Left kidney (tissue), 8 donors: ENCODE results near the gene MKRN2. TPM values are rescaled to one million over a fixed set of nuclear protein-coding genes. Genes with fewer than 3 reads are reported as not detected.
"Not testable (repeated sequence)": the region's sequence is repeated elsewhere in the genome, so short reads cannot be mapped to it uniquely, and the experiment has no call there.

Experiments
- DNase-seq: peaks from one replicate; pipeline ENCODE4 v3.0.0-alpha.2; 2013
- long read RNA-seq, 8 donors: transcript quantifications; one replicate each; lab custom pipeline, GENCODE V29; 2026
- polyA plus RNA-seq: library from polyadenylated mRNA; unstranded; fragments of 120-200 nt; gene quantifications from one replicate; pipeline ENCODE4 v1.2.1, GENCODE V29; 2013; ENCODE audit not compliant: insufficient read length

MKRN2 gene, protein sequence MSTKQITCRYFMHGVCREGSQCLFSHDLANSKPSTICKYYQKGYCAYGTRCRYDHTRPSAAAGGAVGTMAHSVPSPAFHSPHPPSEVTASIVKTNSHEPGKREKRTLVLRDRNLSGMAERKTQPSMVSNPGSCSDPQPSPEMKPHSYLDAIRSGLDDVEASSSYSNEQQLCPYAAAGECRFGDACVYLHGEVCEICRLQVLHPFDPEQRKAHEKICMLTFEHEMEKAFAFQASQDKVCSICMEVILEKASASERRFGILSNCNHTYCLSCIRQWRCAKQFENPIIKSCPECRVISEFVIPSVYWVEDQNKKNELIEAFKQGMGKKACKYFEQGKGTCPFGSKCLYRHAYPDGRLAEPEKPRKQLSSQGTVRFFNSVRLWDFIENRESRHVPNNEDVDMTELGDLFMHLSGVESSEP
- polyA plus RNA-seq, result 52.3 TPM
- long read RNA-seq, donor 1, transcript MKRN2-201 (8 exons, 2,848 nt), result major isoform, 13 of 20 reads
- long read RNA-seq, donor 1, partial matches to known transcripts, result 7 of 20 reads
- long read RNA-seq, donor 1, other reads (novel, unspliced or antisense), result 0 of 20 reads
- long read RNA-seq, donor 2, transcript MKRN2-201 (8 exons, 2,848 nt), result major isoform, 17 of 17 reads
- long read RNA-seq, donor 2, partial matches to known transcripts, result 0 of 17 reads
- long read RNA-seq, donor 2, other reads (novel, unspliced or antisense), result 0 of 17 reads
- long read RNA-seq, donor 3, transcript MKRN2-201 (8 exons, 2,848 nt), result major isoform, 9 of 15 reads
- long read RNA-seq, donor 3, partial matches to known transcripts, result 6 of 15 reads
- long read RNA-seq, donor 3, other reads (novel, unspliced or antisense), result 0 of 15 reads
- long read RNA-seq, donor 4, result 0 reads
- long read RNA-seq, donor 5, transcript MKRN2-201 (8 exons, 2,848 nt), result major isoform, 21 of 60 reads
- long read RNA-seq, donor 5, partial matches to known transcripts, result 24 of 60 reads
- long read RNA-seq, donor 5, other reads (novel, unspliced or antisense), result 14 of 60 reads
- long read RNA-seq, donor 6, transcript MKRN2-201 (8 exons, 2,848 nt), result major isoform, 8 of 18 reads
- long read RNA-seq, donor 6, partial matches to known transcripts, result 9 of 18 reads
- long read RNA-seq, donor 6, other reads (novel, unspliced or antisense), result 0 of 18 reads
- long read RNA-seq, donor 7, transcript MKRN2-201 (8 exons, 2,848 nt), result major isoform, 15 of 50 reads
- long read RNA-seq, donor 7, partial matches to known transcripts, result 27 of 50 reads
- long read RNA-seq, donor 7, other reads (novel, unspliced or antisense), result 7 of 50 reads
- long read RNA-seq, donor 8, transcript MKRN2-201 (8 exons, 2,848 nt), result major isoform, 7 of 15 reads
- long read RNA-seq, donor 8, partial matches to known transcripts, result 7 of 15 reads
- long read RNA-seq, donor 8, other reads (novel, unspliced or antisense), result 0 of 15 reads

DNA sequence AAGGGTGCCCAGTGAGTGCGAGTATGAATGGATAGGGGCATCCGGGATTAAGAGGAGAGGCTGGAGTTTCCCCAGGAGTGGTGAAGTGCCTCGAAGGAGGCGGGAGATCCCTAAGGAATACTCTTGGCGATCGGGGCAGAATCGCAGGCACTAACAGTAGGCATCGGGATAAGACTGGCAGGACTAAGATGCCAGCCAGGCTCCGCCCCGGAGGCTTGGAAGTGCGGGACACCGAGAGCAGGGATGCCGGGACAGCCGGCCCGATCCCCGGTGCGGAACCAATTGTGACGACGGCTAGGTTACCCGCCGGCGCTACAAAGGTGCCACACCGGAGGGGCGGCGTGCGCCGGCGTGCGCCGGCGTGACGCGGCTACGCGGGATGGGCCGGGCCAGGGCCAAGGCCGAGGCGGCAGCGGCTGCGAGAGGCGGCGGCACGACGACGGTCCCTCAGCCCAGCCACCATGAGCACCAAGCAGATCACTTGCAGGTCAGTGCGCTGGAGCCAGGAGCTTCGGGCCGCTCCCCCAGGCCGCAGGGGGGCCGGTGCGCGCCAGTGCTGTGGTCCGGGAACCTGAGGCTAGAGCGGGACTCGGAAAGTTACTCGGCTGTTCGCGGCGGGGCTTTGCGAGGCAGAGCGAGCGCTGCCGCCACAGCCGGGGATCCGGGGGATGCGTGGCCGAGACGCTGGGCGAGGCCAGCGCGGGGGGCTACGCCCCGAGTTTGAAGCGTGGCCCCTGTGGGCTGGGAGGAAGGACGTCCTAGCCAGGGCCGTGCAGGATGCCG is at the start of gene MKRN2:
Gene MKRN2, plus strand, starts transcription at position 398 of the 783 bp plus-strand sequence. Its CDS starts 64 bp downstream, at position 462.
- DNase-seq, result peak; percentile 89

DNA sequence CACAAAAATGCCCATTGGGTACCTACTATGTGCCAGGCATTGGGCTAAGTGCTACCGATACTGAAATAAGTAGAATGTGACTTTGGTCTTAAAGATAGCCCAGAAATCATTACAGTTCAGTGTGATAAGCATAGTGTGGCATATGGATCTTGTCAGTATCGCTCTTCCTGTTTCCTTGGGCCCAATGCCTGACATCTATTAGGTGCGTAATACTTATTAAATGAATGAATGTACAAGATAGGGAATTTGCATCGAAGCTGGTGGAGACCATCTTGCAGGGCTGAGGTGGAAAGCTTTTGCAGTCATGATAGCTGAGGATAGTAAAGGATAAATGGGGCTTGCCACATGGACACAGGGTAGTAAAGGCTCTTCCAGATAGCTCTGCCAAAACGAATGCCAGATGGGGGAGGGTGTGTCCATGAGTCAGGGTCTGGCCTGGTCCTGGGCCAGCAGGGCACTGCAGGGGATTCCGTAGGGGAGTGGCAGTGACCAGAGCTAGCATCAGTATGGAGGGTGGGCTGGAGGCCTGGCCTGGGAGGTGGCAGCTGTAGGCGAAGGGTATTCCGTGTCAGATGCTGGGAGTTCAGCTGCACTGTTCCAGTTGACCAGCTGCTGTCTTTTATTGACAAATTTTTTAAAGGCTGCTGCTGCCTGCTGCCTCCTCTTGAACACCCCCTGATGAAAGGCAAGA is 49.2 kb upstream of the MKRN2 start:
- DNase-seq, result no peak

DNA sequence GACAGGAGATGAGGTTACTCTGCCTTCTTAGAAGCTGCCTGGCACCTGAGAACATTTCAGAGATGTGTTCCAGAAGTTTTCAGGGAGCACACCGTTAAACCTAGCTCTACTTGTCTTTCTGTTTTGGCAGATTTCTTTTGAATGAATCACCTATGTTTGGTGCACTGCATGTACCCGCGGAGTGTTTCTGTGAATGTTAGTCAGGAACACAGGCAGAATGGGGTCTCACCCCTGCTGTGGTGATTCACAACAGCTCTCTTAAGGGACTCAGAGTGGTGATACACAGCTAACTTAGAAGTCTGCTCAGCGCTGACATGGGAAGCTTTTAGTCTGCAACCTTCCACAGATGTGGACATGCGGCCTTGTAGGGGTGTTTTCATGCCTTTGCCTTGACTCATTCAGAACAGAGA is 48.6 kb upstream of the MKRN2 start:
- no peak for DNase-seq

DNA sequence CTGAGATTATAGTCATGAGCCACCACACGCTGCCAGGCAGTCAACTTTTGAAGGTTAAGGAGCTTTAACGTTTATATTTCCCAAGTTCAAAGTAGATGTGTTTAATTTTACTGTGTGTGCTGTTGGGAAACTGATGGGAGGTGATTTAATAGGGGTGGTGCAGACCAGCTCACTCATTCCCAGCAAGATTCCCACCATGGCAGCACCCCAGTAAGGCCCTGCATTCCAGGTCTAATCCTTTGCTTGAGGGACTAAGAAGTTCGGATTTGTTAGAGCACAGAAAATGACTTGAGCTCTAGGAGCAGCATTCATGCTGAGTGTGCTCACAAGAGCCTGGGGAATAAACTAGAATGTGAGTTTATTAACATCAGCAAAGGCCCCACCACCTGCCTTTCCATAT is 47.4 kb upstream of the MKRN2 start:
- DNase-seq, result no peak

DNA sequence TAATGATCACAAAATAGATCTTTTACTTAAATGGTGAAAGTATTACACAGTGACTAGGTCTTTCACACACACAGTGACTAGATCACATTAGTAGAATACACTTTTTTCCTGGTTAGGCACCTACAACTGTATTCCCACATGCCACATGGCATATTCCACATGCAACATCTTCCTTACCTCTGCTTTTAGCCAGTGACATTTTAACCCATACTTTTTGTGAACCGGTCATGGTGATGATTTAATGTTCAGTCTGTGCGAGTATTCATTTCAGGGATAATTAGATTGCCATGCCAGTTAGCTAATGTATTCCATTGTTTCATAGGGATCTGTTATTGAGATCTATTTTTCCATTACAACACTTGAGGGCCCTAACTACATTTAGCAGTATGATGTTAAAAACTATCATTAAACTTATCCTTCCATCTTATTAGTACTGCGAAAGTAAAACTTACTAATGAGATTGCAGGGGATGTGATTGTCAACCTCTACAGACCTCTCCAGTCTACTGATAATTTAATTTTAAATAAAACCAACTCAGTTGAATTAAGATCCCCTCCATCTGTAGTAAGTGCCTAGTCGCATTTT is 44.3 kb upstream of the MKRN2 start:
- no peak for DNase-seq

DNA sequence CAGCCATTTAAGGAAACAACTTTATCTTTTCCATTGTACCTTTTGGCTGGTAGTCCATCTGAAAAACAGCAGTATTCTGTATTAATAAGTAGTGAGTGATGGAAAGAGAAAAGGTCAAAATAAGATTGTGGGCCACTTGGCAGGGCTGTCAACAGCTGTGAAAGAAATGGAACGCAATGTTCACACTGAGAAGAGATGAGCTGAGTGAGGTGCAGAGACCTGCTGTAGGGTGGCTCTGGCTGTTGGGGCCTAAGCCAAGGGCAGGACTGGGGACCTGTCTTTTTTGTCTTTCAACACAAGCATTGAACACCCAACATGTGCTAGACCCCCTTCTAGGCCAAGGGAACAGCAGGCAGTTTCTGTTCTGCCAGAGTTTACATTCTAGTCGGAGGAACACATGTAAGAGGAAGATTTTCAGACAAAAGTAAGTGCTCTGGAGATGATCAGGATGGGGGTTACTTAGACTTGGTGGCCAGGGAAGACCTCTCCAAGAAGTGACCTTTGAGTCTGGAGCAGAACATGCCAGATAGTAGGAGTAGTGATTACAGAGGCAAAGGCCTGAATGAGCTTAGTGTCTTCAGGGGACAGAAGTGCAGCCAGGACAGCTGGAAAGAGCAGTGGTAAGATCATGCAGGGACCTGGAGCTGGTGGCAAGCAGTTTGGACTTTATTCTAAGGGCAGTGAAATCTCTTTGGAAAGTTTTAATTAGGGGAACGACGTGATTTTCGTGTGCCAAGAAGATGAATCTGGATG is 43.0 kb upstream of the MKRN2 start:
- DNase-seq, result no peak

DNA sequence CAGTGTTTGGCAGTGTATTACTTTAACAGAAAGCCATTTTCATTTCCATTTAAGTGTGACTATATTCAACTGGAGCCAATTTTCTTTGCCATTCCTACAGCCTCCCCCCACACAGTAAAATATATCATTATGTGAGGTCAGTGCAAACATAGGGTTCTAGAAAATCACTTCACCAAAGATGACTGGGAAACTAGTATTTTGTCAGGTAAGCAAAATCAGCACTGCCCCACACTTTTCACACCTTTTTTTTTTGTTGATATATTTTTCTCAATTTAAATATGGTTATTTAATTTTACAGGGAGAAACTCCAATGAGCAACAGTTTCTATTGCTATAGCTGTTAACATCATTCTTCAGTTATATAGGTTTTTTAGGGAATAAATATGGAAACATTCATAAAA is 41.3 kb upstream of the MKRN2 start:
- no peak for DNase-seq

DNA sequence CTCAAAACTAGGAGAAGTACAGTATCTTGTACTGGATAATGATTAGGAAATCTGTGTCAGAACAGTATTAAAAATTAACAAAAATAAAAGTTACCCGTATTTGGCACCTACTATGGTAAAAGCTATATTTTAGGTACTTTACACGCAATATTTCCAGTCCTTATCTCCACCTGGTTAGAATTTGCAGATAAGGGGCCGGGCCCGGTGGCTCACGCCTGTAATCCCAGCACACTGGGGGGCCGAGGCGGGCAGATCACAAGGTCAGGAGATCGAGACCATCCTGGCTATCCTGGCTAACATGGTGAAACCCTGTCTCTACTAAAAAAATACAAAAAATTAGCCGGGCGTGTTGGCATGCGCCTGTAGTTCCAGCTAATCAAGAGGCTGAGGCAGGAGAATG is 40.0 kb upstream of the MKRN2 start:
- DNase-seq, result no peak

DNA sequence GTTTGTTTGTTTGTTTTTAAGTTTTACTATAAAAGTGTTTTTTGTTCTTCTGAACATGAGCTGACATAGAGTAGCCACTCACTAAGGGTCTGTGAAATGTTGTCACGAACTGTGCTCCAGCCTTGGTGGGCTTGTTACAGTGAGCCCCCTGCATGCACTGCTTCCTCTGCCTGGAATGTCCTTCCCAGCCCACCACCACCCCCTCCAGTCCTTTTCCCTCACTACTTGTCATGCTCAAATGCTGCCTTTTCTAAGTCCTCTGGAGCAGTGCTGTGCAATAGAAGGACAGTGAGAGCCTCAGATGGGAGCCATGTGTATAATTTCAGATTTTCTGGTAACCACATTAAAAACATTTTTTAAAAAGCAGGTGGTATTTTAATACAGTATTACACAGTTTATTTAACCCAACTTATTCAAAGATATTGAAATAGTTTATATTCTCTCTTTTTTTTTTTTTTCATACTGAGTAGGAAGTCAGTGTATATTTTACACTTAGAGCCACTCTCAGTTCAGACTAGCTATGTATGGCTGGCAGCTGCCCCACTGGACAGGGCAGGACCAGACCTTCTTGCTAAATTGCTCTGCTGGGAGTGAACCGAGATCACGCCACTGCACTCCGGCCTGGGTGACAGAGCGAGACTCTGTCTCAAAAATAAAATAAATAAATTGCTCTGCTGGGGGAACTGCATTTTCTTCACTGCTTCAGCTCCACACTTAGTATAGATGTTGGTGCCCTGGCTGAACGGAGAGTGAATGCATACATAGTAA is 38.4 kb upstream of the MKRN2 start:
- no peak for DNase-seq

DNA sequence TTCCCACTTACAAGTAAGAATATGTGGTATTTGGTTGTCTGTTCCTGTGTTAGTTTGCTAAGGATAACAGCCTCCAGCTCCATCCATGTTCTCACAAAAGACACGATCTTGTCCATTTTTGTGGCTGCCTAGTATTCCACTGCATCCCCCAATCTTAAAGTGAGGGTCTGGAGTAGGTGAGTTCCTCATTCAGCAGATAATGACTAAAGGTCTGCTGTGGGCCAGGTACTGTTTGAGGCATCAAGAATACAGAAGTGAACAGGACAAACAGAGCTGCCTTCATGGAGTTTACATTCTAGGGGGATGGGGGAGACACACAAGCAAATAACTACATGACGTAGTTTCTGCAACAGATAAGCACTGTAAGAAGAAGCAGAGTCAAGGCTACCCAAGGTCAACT is 35.9 kb upstream of the MKRN2 start:
- no peak for DNase-seq

DNA sequence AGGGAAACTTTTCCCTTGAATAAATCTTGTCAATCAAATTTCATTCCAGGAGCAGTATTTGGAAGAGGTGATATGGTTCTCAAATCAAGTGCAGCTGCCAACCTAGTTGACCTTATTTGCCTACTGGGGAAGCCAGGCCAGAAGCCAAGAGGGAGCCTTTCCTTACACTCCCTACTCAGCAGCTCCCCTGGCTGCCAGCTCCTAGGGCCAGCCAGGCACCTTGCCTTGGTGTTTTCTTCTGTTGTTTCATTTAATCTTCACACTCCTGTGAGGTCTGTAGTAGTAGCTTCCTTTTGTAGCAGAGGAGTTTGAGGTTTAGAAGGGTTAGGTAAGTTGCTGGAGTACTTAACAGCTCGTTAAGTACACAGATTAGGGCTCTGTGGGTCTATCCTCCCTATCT is 34.2 kb upstream of the MKRN2 start:
- DNase-seq, result no peak

DNA sequence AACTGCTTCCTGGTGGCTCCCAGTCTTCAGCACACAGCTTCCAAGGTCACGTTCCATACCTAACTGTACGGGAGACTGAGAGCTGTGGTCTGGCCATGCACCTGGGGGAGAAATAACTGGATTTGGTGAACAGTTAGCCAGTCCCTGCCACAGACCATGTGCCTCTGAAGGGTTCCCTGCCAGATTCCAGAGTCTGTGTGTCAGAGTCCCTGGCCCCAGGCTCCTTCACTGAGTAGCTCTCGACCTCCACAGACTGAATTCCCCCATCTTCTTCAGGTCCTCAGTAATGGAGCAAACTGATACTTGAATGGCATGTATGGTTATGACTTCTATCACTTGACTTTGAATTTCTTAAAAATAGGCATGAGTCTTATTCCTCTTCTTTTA is 29.1 kb upstream of the MKRN2 start:
- DNase-seq, result no peak

DNA sequence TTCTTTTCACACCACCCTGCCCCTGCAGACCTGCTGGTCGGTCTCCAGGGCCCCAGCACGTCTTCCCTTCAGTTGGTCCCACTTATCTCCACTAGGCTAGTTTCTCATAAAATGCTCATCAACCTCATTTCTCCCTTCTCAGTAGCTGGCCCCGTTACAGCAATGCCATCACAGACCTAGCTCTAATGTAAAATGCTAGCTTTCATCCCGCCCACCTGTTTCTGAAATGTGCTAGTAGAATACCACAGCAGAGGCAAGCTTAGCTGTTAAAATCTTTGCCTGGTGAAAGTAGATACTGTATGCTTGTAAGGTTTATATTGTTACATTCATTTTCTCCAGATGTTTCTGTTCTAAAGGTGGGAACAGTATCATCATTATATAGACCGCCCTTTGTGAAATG is 24.7 kb upstream of the MKRN2 start:
- DNase-seq, result no peak

DNA sequence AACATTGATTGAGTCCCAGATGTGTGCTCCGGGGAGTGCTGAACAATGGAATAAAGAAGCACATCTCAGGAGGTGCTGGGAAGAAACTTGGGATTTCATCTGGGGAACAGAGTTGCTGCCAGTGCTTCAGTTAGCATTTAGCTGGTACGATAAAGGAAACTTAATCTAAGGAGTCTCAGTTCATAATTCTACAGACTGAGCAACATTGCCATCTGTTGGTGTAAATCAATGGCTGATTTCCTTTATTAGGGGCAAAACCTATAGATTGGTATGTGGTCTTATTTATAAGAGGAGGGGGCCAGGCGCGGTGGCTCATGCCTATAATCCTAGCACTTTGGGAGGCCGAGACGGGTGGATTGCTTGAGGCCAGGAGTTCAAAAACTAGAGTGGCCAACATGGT is 20.5 kb upstream of the MKRN2 start:
- DNase-seq, result no peak

DNA sequence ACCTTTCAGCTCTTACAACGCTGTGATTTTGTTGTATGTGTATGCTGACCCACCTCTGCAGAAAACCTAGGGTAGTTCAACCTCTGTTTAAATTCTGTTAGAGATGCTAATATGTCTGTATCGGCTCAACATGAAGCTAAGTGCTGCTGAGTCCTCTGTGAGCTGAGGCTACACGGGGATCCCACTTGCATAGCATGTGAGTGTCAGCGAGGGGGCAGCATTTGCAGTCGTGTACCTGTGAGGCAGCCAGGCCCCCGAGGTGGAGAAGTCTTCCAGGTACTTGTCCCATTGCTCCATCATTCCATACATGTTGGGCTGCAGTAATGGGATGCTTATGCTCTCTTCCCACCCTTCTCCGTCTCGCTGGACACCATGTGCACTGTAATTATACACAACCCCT is 15.3 kb upstream of the MKRN2 start:
- no peak for DNase-seq

DNA sequence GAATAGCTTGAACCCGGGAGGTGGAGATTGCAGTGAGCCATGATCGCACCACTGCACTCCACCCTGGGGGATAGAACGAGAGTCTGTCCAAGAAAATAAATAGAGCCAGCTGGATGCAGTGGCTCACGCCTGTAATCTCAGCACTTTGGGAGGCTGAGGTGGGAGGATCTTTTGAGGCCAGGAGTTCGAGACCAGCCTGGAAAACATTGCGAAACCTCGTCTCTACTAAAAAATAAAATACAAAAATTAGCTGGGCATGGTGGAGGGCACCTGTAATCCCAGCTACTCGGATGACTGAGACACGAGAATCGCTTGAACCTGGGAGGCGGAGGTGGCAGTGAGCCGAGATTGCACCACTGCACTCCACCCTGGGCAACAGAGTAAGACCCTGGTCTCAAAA is 13.4 kb upstream of the MKRN2 start:
- not testable (repeated sequence) for DNase-seq

DNA sequence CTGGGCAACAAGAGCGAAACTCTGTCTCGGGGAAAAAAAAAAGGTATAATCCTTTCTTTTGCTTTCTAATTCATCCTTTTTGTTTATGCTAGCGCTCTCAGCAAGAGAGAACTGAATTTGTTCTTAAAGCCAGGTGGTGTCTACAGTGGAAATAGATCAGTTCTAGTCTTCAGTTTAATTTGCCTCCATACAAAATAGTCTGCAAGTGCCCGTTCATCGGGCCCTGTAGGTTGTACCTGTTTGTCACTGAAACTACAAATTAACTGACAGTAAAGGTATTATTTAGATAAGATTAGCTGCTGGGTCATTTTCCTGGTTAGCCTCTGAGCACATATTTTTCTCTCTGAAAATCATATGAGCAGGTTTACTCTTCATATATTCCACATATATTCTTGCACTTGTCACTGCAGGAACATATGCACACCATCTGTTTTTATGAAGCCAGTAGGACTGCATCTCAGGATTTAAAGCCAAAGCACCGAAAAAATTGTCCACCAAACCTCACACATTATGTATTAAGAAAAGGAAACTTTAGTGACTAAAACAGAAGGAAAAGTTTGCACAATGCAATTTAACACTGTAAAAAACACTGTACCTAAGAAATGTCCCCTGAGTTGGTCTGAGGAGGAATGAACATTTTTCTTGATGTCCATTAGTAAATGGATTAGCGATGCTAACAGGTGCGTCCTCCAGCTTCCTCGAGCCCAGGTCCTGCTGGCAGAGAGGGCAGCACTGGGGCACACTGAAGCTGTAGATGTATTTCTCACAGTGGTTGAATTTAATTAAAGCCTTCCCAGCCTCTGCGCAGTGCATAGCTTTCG is 12.0 kb upstream of the MKRN2 start:
- DNase-seq, result no peak

DNA sequence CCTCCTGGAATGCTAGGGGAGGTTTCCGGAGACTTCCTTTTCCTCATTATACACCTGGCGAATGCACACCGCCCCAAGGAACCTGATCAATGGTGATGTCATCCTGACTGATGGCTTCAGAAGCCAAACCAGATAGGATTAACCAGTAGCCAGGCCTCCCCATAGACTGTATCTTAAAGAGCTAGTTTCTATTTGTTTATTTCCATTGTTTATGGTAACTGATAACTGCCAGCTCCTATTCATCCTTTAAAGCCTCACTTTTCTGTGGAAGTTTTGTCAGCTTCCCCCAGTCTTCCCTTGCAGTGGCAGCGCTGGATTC is 11.5 kb upstream of the MKRN2 start, which contains the start of gene MKRN2OS:
Gene MKRN2OS, minus strand, starts transcription at position 27 of the 319 bp plus-strand sequence. CDS start 35 bp downstream, outside the sequence.
- DNase-seq, result peak; percentile 60
